ENCODE measurements around the gene KRT74. TPM values are rescaled to one million over a fixed set of nuclear protein-coding genes. Genes with fewer than 3 reads are reported as not detected.
A peak's percentile ranks its signal among the peaks of the same experiment; 100 is the strongest.

The KRT74 gene
- total RNA-seq, 1 donor from 2014 or later = not detected

DNA sequence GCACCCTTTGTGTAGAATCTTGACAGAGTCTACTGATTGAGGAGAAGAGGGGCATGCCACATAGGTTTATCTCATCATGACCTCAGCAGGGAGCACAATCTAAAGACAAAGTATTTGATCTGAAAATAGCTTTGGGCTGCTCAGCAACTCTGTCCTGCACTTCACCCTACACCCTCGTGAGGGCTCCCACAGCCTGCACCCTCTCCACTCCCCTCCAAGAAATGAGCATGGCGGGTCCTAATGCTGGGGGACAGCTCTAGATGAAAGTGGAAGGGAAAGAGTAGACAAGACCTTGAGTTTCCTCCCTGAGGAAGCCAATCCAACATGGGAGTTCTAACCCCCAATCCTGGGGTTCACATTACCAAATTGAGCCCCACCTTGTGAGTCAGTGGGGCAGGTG is 42.7 kb downstream of the KRT74 start:
- Histone ChIP-seq H3K4me3 (no peak overlapping the region), H3K27me3 (no peaks in the 10 kb centered on the region), H3K36me3 (no peaks in the 10 kb centered on the region), H3K4me1 (no peaks in the 10 kb centered on the region), H3K9me3 (no peaks in the 10 kb centered on the region), H3K27ac (no peak overlapping the region)
- intact Hi-C loops (cut with DNase I) = no loop called here
- no peak for DNase-seq (ENCODE audit: low spot score in 2 of 2)
- TF ChIP-seq, protein P1, sequence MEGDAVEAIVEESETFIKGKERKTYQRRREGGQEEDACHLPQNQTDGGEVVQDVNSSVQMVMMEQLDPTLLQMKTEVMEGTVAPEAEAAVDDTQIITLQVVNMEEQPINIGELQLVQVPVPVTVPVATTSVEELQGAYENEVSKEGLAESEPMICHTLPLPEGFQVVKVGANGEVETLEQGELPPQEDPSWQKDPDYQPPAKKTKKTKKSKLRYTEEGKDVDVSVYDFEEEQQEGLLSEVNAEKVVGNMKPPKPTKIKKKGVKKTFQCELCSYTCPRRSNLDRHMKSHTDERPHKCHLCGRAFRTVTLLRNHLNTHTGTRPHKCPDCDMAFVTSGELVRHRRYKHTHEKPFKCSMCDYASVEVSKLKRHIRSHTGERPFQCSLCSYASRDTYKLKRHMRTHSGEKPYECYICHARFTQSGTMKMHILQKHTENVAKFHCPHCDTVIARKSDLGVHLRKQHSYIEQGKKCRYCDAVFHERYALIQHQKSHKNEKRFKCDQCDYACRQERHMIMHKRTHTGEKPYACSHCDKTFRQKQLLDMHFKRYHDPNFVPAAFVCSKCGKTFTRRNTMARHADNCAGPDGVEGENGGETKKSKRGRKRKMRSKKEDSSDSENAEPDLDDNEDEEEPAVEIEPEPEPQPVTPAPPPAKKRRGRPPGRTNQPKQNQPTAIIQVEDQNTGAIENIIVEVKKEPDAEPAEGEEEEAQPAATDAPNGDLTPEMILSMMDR (IDR thresholded peaks at IDR 0.05) = no peak

DNA sequence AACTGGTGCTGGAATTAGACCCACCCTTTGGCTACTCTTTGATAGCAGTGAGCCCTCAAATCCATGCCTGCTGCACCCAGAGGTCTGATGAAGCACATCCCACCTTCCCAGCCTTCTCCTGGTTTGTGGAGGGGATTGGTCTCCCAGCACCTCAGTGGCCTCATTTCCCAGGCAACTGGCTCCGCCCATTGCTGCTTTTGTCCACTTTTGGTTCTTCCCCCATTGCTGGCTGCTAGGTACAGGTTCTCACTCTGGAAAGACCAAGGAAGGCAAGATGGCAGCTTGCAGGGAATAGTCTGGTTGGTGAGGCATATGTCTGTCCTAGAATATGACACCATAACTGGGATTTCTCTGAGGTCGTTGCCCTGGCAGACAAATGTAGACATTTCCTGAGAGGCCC is 43.3 kb downstream of the KRT74 start:
- TF ChIP-seq, protein P1 (IDR thresholded peaks at IDR 0.05) = no peak
- intact Hi-C loops (cut with DNase I) = no loop called here
- Histone ChIP-seq H3K27ac (no peak overlapping the region), H3K4me3 (no peak overlapping the region), H3K36me3 (no peaks in the 10 kb centered on the region), H3K27me3 (no peaks in the 10 kb centered on the region), H3K4me1 (no peaks in the 10 kb centered on the region), H3K9me3 (no peaks in the 10 kb centered on the region)
- DNase-seq (ENCODE audit: low spot score in 2 of 2) = no peak

DNA sequence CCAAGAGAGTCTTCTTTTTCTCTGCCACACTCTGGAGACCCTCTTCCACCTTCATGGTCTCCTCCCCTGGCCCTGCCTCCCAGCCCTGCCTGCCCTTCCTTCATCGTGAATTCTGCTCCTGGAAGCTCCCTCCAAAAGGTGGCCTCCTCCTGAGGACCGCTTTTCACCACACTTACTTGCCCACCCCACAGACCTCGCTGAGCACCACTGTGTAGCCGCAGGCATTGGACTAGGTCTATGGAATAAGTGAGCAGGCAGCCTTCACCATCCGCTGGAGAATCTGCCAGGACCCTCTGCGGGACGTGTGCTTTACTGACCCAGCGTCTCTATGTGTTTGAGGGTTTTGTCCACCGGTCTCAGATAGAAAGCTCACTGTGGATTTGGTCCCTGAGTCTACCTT is 43.8 kb downstream of the KRT74 start:
- intact Hi-C loops (cut with DNase I) = no loop called here
- H3K27ac ChIP-seq = no peak overlapping the region
- H3K4me1 ChIP-seq = no peaks in the 10 kb centered on the region
- TF ChIP-seq, protein P1 (IDR thresholded peaks at IDR 0.05) = no peak
- no peaks in the 10 kb centered on the region for H3K9me3 ChIP-seq
- no peak overlapping the region for H3K4me3 ChIP-seq
- H3K27me3 ChIP-seq = no peaks in the 10 kb centered on the region
- no peak for DNase-seq (ENCODE audit: low spot score in 2 of 2)
- H3K36me3 ChIP-seq = no peaks in the 10 kb centered on the region

DNA sequence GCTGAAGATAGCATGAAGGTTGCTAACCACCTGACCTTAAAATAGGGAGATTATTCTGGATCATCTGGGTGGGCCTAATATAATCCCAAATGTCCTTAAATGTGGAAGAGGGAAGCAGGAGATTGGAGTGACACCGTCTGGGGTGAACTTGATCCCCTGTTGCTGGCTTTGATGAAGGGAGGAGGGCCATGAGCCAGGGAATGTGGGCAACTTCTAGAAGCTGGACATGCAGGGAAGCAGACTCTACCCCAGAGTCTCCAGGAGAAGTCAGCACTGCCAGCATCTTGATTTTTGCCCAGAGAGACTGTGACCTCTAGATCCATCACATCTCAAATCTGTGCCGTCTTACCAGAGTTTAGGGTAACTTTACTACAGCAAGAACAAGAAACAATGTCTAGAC is 44.2 kb downstream of the KRT74 start:
- Histone ChIP-seq H3K4me1 (no peaks in the 10 kb centered on the region), H3K27ac (no peak overlapping the region), H3K27me3 (no peaks in the 10 kb centered on the region), H3K4me3 (no peak overlapping the region), H3K36me3 (no peaks in the 10 kb centered on the region), H3K9me3 (no peaks in the 10 kb centered on the region)
- peak in 1 of 2 donors; percentile 18 for DNase-seq (ENCODE audit: low spot score in 2 of 2)
- intact Hi-C loops (cut with DNase I) = no loop called here
- TF ChIP-seq, protein P1 (IDR thresholded peaks at IDR 0.05) = no peak

DNA sequence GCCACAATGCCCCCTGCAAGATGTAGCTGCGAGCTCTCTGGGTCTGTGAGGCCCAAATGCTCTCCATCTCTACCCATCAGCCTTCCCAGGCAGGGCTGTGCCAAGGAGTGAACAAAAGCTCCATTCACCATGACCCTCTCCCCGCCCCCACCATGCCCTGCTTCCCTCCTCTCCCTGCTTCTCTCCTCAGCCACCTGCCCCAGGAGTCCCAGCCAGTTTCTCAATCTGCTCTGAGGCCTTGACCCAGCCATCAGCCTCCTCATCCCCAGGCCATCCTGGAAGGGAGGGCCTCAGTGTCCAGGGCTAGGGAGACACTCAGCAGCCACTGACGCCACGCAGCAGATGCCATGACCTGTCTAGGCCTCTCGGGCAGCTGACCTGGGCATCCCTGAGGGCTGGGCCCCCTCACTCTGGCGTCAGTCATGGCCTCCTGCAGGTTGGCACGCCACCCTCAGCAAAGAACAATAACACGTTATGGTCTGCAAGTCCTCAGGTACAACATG is 45.0 kb downstream of the KRT74 start:
- intact Hi-C loops (cut with DNase I) = no loop called here
- peak in 1 of 2 donors; percentile 37 for DNase-seq (ENCODE audit: low spot score in 2 of 2)
- TF ChIP-seq, protein P1 (IDR thresholded peaks at IDR 0.05) = no peak
- H3K4me3 ChIP-seq = no peak overlapping the region
- H3K27ac ChIP-seq = no peak overlapping the region
- H3K27me3 ChIP-seq = no peaks in the 10 kb centered on the region
- H3K36me3 ChIP-seq = no peaks in the 10 kb centered on the region
- no peaks in the 10 kb centered on the region for H3K4me1 ChIP-seq
- no peaks in the 10 kb centered on the region for H3K9me3 ChIP-seq
